DMS 273 (cell line): Measurements from ENCODE around the gene KCNF1.

ENCODE experiments used
- DNase-seq: peaks from one replicate; lab custom pipeline; 2025; ENCODE audit not compliant: unreplicated experiment; lab: John Stamatoyannopoulos, UW

The KCNF1 gene

GRCh38 chr2:10961490-10961875, 49.7 kb downstream of the KCNF1 start:
- no peak for DNase-seq

- no peak for DNase-seq
These were observed 50.3 kb downstream of the KCNF1 start for GRCh38 chr2:10962004-10962403.

GRCh38 chr2:10963155-10963554, 51.4 kb downstream of the KCNF1 start:
- DNase-seq: no peak
